Thyroid gland (tissue), 4 donors: ENCODE measurements around the gene SH3RF1. TPM values are rescaled to one million over a fixed set of nuclear protein-coding genes. Genes with fewer than 3 reads are reported as not detected.
"Not testable (repeated sequence)": the region's sequence is repeated elsewhere in the genome, so short reads cannot be mapped to it uniquely, and the experiment has no call there.

Source experiments
- DNase-seq, 2 donors: peaks; one replicate each; pipeline ENCODE4 v3.0.0-alpha.2; 2019
- H3K27ac ChIP-seq, 3 donors: fragments of 200-600 bp; sonication (generic); 1 replicate in 2 of 3; 2 replicates in 1 of 3; pipeline ENCODE4 v1.5.1; 2016 to 2019; ENCODE audit warnings: mild to moderate bottlenecking in 1 of 3, moderate library complexity in 1 of 3
- H3K27me3 ChIP-seq: fragments of 200-600 bp; sonication (generic); one replicate; pipeline ENCODE4 v1.5.1; 2019
- H3K36me3 ChIP-seq, 2 donors: fragments of 200-600 bp; sonication (generic); one replicate each; pipeline ENCODE4 v1.5.1; 2016 to 2019
- H3K4me1 ChIP-seq, 2 donors: fragments of 200-600 bp; sonication (generic); one replicate each; pipeline ENCODE4 v1.5.1; 2017 to 2019
- H3K4me3 ChIP-seq, 3 donors: fragments of 200-600 bp; sonication (generic); replicated peaks in 1 of 3; 1 replicate in 2 of 3; 2 replicates in 1 of 3; pipeline ENCODE4 v1.5.1; 2016; ENCODE audit warnings: mild to moderate bottlenecking in 1 of 3
- H3K9me3 ChIP-seq: fragments of 200-600 bp; sonication (generic); one replicate; pipeline ENCODE4 v1.5.1; 2017
- CTCF ChIP-seq, 6 experiments: fragments of 200-600 bp in 3 of 6; fragments of 450-650 bp in 3 of 6; sonication (generic) in 3 of 6; IDR thresholded peaks; one replicate each; pipeline ENCODE4 v1.5.1; 2016 to 2019; ENCODE audit warnings: antibody characterized with exemption in 6 of 6, mild to moderate bottlenecking in 2 of 6, inconsistent platforms in 1 of 6, moderate library complexity in 1 of 6
- POLR2A ChIP-seq, 2 donors: fragments of 450-650 bp; IDR thresholded peaks; one replicate each; pipeline ENCODE4 v1.6.1; 2017; ENCODE audit warnings: antibody characterized with exemption in 2 of 2, mild to moderate bottlenecking in 2 of 2, moderate library complexity in 1 of 2
- WGBS, 2 donors: methylation state at CpG; one replicate each; pipeline ENCODE4 v1.1.5; 2017; 5-methylcytosine and 5-hydroxymethylcytosine counted together
- intact Hi-C: fragments of 100-400 bp; cut with DNase I; formaldehyde crosslinking; loops from one replicate; pipeline ENCODE4 v1.15.1; 2023
- total RNA-seq, 4 donors: library from RNA; depleted of rRNA; stranded (reverse); fragments of >200 nt; gene quantifications; one replicate each; pipeline ENCODE4 v1.2.3, GENCODE V29; 2016

The SH3RF1 gene
- total RNA-seq, 4 donors from 2014 or later: 29.0 to 41.7 (median 32.5) TPM

DNA sequence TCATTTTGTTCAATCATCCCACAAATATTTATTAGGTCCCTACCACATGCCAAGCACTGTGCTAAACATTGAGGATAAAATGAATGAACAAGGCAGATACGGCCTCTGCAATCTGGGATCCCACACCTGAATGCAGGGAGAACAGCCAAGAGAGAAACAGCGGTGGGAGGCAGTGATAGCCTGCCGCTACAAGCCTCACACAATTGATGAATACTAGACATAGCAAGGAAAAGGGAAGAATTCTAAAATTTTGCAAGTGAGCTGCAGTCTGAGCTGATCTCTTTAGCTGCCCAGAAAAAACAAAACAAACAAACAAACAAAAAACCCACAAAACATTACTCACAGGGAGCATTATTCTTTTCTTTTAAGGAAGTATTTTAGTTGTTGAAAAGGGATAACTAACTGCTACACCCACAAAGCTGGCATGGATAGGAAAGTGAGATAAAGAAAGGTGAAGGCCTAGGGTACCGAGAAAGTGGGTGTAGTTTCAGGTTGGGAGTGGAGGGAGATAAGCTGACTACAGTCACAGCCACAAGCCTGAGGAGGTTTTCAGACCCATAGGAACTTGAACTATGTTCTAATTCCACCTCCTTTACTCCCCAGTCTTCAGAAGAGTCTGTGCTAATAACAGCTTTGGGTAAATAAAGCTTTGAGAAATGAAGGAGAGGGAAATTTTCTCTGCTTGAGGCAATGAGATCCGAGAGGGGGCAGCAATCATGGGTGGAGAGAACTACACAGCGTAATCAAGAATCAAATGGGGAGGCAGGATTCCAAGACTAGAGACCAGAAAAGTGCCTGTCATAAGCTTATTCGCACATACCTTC, 85.4 kb downstream of the SH3RF1 start:
- no peaks in the 10 kb centered on the region for H3K27me3 ChIP-seq
- H3K4me3 ChIP-seq: no peak overlapping the region
- peak overlapping the region in 2 of 3 donors; percentile 85 to 95 for H3K27ac ChIP-seq
- H3K36me3 ChIP-seq: no peaks in the 10 kb centered on the region
- 80 to 92% methylated on average over 7 of the region's 7 CpGs for WGBS, 2 donors
- no peak for DNase-seq
- intact Hi-C loops: no loop called here
- H3K9me3 ChIP-seq: no peaks in the 10 kb centered on the region
- TF ChIP-seq POLR2A (IDR thresholded peaks at IDR 0.05): no peak
- peaks cover 62 to 70% of the 10 kb centered on the region in 2 donors for H3K4me1 ChIP-seq

GRCh38 chr4:169184686-169185085, 86.1 kb downstream of the SH3RF1 start:
- Histone ChIP-seq H3K36me3 (no peaks in the 10 kb centered on the region), H3K27ac (peak overlapping the region in 2 of 3 donors; percentile 85 to 95), H3K27me3 (no peaks in the 10 kb centered on the region), H3K4me1 (peaks cover 60 to 66% of the 10 kb centered on the region in 2 donors), H3K4me3 (no peak overlapping the region), H3K9me3 (no peaks in the 10 kb centered on the region)
- WGBS, 2 donors: 59 to 74% methylated on average over 3 of the region's 3 CpGs
- no peak for DNase-seq
- intact Hi-C loops: no loop called here
- TF ChIP-seq POLR2A (IDR thresholded peaks at IDR 0.05): no peak
- no peak for TF ChIP-seq CTCF (IDR thresholded peaks at IDR 0.05)

GRCh38 chr4:169184236-169184635, 86.5 kb downstream of the SH3RF1 start:
- H3K4me1 ChIP-seq: peaks cover 57 to 63% of the 10 kb centered on the region in 2 donors
- H3K27me3 ChIP-seq: no peaks in the 10 kb centered on the region
- DNase-seq: peak; percentile 82 to 91
- H3K9me3 ChIP-seq: no peaks in the 10 kb centered on the region
- WGBS, 2 donors: 36 to 51% methylated on average over 3 of the region's 3 CpGs
- intact Hi-C loops: no loop called here
- H3K27ac ChIP-seq: peak overlapping the region; percentile 34 to 95 (median 85)
- no peaks in the 10 kb centered on the region for H3K36me3 ChIP-seq
- no peak overlapping the region for H3K4me3 ChIP-seq
- TF ChIP-seq POLR2A (IDR thresholded peaks at IDR 0.05) (no peak), CTCF (IDR thresholded peaks at IDR 0.05) (no peak)

DNA sequence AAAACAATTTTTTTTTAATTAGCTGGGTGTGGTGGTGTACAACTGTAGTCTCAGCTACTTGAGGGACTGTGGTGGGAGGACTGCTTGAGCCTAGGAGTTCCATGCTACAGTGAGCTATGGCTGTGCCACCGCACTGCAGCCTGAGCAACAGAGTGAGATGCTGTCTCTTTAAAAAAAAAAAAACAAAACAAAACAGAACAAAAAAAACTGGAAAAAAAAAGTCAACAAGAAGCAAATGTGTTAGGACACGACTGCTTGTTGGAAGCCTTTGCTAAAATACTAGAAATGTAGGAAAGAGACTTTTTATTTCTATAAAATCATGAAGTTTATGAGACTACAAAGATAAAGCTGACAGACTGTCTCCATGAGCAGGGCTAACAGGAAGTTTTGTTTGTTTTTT, 87.2 kb downstream of the SH3RF1 start:
- intact Hi-C loops: no loop called here
- no peak for DNase-seq
- no peaks in the 10 kb centered on the region for H3K9me3 ChIP-seq
- no peaks in the 10 kb centered on the region for H3K27me3 ChIP-seq
- 38 to 49% methylated on average over 2 of the region's 2 CpGs for WGBS, 2 donors
- no peak overlapping the region for H3K4me3 ChIP-seq
- H3K27ac ChIP-seq: peak overlapping the region; percentile 34 to 95 (median 85)
- TF ChIP-seq CTCF (IDR thresholded peaks at IDR 0.05) (no peak), POLR2A (IDR thresholded peaks at IDR 0.05) (no peak)
- peaks cover 57 to 63% of the 10 kb centered on the region in 2 donors for H3K4me1 ChIP-seq
- H3K36me3 ChIP-seq: no peaks in the 10 kb centered on the region

GRCh38 chr4:169179609-169180521, 90.9 kb downstream of the SH3RF1 start:
- DNase-seq: peak; percentile 52 to 57
- peak overlapping the region in 1 of 3 donors; percentile 1 for H3K4me3 ChIP-seq
- peak overlapping the region; percentile 75 to 95 (median 85) for H3K27ac ChIP-seq
- peaks cover 57 to 62% of the 10 kb centered on the region in 2 donors for H3K4me1 ChIP-seq
- H3K27me3 ChIP-seq: no peaks in the 10 kb centered on the region
- 17 to 31% methylated on average over 13 of the region's 13 CpGs for WGBS, 2 donors
- intact Hi-C loops: no loop called here
- no peaks in the 10 kb centered on the region for H3K9me3 ChIP-seq
- H3K36me3 ChIP-seq: no peaks in the 10 kb centered on the region
- TF ChIP-seq POLR2A (IDR thresholded peaks at IDR 0.05): peak in 1 of 2 donors; percentile 28
- TF ChIP-seq CTCF (IDR thresholded peaks at IDR 0.05): no peak

- intact Hi-C loops, H3K36me3 ChIP-seq, H3K9me3 ChIP-seq, DNase-seq, H3K4me3 ChIP-seq, H3K27me3 ChIP-seq: not testable (repeated sequence)
- Histone ChIP-seq H3K27ac (peak overlapping the region; percentile 75 to 95 (median 85)), H3K4me1 (peaks cover 52 to 59% of the 10 kb centered on the region in 2 donors)
- WGBS, 2 donors: 96 to 97% methylated on average over 4 of the region's 4 CpGs
Measured at GRCh38 chr4:169178092-169178491, 92.7 kb downstream of the SH3RF1 start.
